Tibial nerve (tissue), 4 donors: ENCODE data around the gene ANKRD6.

Experiments
- CTCF ChIP-seq, 5 experiments: fragments of 200-600 bp in 3 of 5; fragments of 450-650 bp in 2 of 5; sonication (generic) in 3 of 5; IDR thresholded peaks; one replicate each; pipeline ENCODE4 v1.5.1; 2016 to 2019; ENCODE audit warnings: antibody characterized with exemption in 5 of 5, mild to moderate bottlenecking in 3 of 5, moderate library complexity in 2 of 5
- EP300 ChIP-seq, 2 donors: sonication (generic); formaldehyde crosslinking; IDR thresholded peaks; one replicate each; pipeline ENCODE4 v1.6.1; 2017; ENCODE audit warnings: antibody characterized with exemption in 2 of 2, mild to moderate bottlenecking in 1 of 2

- TF ChIP-seq EP300 (IDR thresholded peaks at IDR 0.05) (no peak), CTCF (IDR thresholded peaks at IDR 0.05) (no peak)
Observed at GRCh38 chr6:89492025-89492640, 59.2 kb downstream of the ANKRD6 start.
